Hepatocyte (in vitro differentiated cells): ENCODE data around the gene IL1RN. TPM values are rescaled to one million over a fixed set of nuclear protein-coding genes. Genes with fewer than 3 reads are reported as not detected.

Experiments
- DNase-seq: peaks from one replicate; pipeline ENCODE4 v3.0.0-alpha.2; 2016; ENCODE audit warnings: low spot score
- H2AFZ ChIP-seq: fragments of 200-600 bp; sonication (generic); 2 replicates; pipeline ENCODE4 v1.6.0; 2016; ENCODE audit warnings: antibody characterized with exemption, mild to moderate bottlenecking
- H3K27ac ChIP-seq: fragments of 200-600 bp; sonication (generic); 2 replicates; pipeline ENCODE4 v1.5.1; 2016; ENCODE audit warnings: mild to moderate bottlenecking
- H3K27me3 ChIP-seq: fragments of 200-600 bp; sonication (generic); 2 replicates; pipeline ENCODE4 v1.6.1; 2016
- H3K36me3 ChIP-seq: fragments of 200-600 bp; sonication (generic); replicated peaks from 2 replicates; pipeline ENCODE4 v1.5.1; 2016; ENCODE audit warnings: low read depth; ENCODE audit not compliant: insufficient read depth
- H3K4me1 ChIP-seq: fragments of 200-600 bp; sonication (generic); 2 replicates; pipeline ENCODE4 v1.5.1; 2016; ENCODE audit warnings: mild to moderate bottlenecking, moderate library complexity; ENCODE audit not compliant: insufficient read depth
- H3K4me2 ChIP-seq: fragments of 200-600 bp; sonication (generic); 2 replicates; pipeline ENCODE4 v1.6.0; 2016
- H3K4me3 ChIP-seq: fragments of 200-600 bp; sonication (generic); 2 replicates; pipeline ENCODE4 v1.5.1; 2016; ENCODE audit warnings: mild to moderate bottlenecking
- H3K79me2 ChIP-seq: fragments of 200-600 bp; sonication (generic); 2 replicates; pipeline ENCODE4 v1.6.0; 2017; ENCODE audit warnings: mild to moderate bottlenecking
- H3K9me2 ChIP-seq: fragments of 200-600 bp; sonication (generic); replicated peaks from 2 replicates; pipeline ENCODE4 v1.6.0; 2017; ENCODE audit warnings: mild to moderate bottlenecking; ENCODE audit not compliant: insufficient read depth
- H3K9me3 ChIP-seq: fragments of 200-600 bp; sonication (generic); 2 replicates; pipeline ENCODE4 v1.5.1; 2016; ENCODE audit warnings: low read depth, mild to moderate bottlenecking
- H4K20me1 ChIP-seq: fragments of 200-600 bp; sonication (generic); 2 replicates; pipeline ENCODE4 v1.6.0; 2016; ENCODE audit warnings: mild to moderate bottlenecking; ENCODE audit not compliant: insufficient read depth, poor library complexity, severe bottlenecking
- CTCF ChIP-seq: fragments of 200-600 bp; sonication (generic); IDR thresholded peaks from 2 replicates; pipeline ENCODE4 v1.5.1; 2016; ENCODE audit warnings: antibody characterized with exemption, mild to moderate bottlenecking; ENCODE audit not compliant: poor library complexity
- EZH2 ChIP-seq: fragments of 200-600 bp; sonication (generic); IDR thresholded peaks from 2 replicates; pipeline ENCODE4 v1.6.1; 2016; ENCODE audit warnings: antibody characterized with exemption, mild to moderate bottlenecking, borderline replicate concordance
- EZH2phosphoT487 ChIP-seq: fragments of 200-600 bp; sonication (generic); IDR thresholded peaks from one replicate; pipeline ENCODE4 v1.6.1; 2018; ENCODE audit warnings: antibody characterized with exemption, mild to moderate bottlenecking, low read depth, moderate library complexity; ENCODE audit not compliant: unreplicated experiment, severe bottlenecking
- WGBS: methylation state at CpG from one replicate; pipeline ENCODE4 v1.1.6; 2016; ENCODE audit warnings: low lambda C conversion rate; ENCODE audit errors: missing lambda C conversion rate; 5-methylcytosine and 5-hydroxymethylcytosine counted together
- polyA plus RNA-seq: library from polyadenylated mRNA; unstranded; fragments of >200 nt; fragmentation: Nextera tagmentation; extraction: Ambion mirVana; gene quantifications from 2 replicates; pipeline ENCODE4 v1.2.1, GENCODE V29; 2016
- total RNA-seq: library from RNA; depleted of rRNA; stranded (reverse); fragments of >200 nt; gene quantifications from 2 replicates; pipeline ENCODE4 v1.2.3, GENCODE V29; 2014

The IL1RN gene
- total and polyA plus RNA-seq, 2 experiments from 2014 or later, result 3.1 to 7.3 TPM

GRCh38 chr2:113134717-113135116, 7.3 kb downstream of the IL1RN start:
- H4K20me1 ChIP-seq, result no peaks in the 10 kb centered on the region
- H3K79me2 ChIP-seq, result no peaks in the 10 kb centered on the region
- no peaks in the 10 kb centered on the region for H3K36me3 ChIP-seq
- no peaks in the 10 kb centered on the region for H3K27me3 ChIP-seq
- H3K9me2 ChIP-seq, result no peaks in the 10 kb centered on the region
- H3K4me2 ChIP-seq, result no peak overlapping the region
- H3K9me3 ChIP-seq, result no peaks in the 10 kb centered on the region
- no peak for DNase-seq
- no peak overlapping the region for H3K4me3 ChIP-seq
- no peak overlapping the region for H3K27ac ChIP-seq
- TF ChIP-seq CTCF, result no peak
- TF ChIP-seq EZH2, result no peak
- TF ChIP-seq EZH2phosphoT487, result no peak
- no peak overlapping the region for H2AFZ ChIP-seq
- peaks cover 8% of the 10 kb centered on the region for H3K4me1 ChIP-seq

DNA sequence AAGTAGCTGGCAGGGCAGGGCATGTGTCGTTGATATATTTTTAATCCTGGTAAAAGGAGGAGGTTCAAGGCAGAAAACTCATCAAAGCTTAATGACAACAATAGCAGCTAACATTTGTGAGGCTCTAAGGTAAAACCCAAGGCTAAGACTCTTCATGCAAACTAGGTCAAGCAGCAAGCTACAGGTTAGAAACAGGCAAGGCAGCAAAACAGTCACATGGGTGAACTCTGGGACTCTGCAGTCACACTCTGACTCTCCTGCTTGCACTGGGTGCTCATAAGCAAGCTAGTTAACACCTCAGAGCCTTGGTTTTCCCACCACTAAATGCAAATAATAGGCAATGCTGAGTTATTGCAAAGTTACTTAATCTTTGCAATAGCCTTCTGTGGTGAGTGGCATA, 7.9 kb downstream of the IL1RN start:
- WGBS, result 97% methylated on average over 1 of the region's 1 CpG

DNA sequence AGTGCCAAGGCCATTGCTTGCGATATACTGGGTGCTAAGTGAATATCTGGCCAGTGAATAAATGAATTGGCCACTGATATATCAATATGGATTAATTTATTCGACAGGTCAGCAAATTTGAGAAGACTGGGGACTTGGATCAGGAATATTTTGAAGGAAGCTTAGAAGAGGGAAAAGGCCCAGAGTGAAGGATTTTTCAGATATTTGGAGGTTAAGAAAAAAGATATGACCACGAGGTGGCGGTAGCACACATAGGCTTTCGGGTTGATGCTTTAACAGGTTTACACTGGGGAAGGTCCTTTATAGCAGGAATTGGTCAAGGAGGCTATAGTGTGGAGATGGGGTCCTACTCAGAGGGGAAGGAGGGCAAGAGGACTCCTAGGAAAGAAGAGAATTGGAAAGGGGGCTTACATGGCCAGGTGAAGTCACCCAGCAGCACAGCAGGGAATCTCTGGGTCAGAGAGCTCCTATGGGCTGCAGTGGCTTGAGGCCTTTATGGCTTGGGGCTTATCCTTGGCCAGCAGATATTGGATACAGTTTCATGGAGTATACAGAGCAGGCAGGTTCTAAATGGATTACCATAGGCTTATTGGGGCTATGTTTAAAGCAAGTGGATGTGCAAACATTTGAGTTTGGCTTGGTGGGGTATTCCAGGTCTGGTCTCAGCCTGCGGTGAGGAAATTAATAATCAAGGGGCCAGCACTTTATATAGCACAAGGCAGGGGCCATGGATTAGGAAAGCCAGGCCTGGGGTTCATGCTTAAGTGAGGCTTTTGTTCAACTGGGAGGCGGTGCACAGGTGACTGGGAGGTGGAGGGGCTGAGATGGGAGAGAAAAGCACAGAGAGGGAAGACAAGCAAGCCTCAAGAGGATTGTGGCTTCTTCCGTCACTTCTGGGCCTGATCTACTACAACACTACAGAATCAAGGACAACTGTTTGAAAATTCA, 9.7 kb downstream of the IL1RN start:
- no peak overlapping the region for H3K4me3 ChIP-seq
- H3K4me2 ChIP-seq, result no peak overlapping the region
- no peak overlapping the region for H3K27ac ChIP-seq
- no peak for TF ChIP-seq EZH2phosphoT487
- peak; percentile 72 for TF ChIP-seq CTCF
- no peaks in the 10 kb centered on the region for H3K9me2 ChIP-seq
- WGBS, result 49% methylated on average over 8 of the region's 8 CpGs
- H3K36me3 ChIP-seq, result no peaks in the 10 kb centered on the region
- peak; percentile 73 for DNase-seq
- no peak overlapping the region for H2AFZ ChIP-seq
- H3K79me2 ChIP-seq, result no peaks in the 10 kb centered on the region
- H3K27me3 ChIP-seq, result no peaks in the 10 kb centered on the region
- peaks cover 9% of the 10 kb centered on the region for H3K4me1 ChIP-seq
- H4K20me1 ChIP-seq, result no peaks in the 10 kb centered on the region
- no peaks in the 10 kb centered on the region for H3K9me3 ChIP-seq

More for the DNA sequence above, 7.9 kb downstream of the IL1RN start:
- TF ChIP-seq CTCF (no peak), EZH2 (no peak), EZH2phosphoT487 (no peak)
- Histone ChIP-seq H3K4me3 (no peak overlapping the region), H3K4me1 (peaks cover 9% of the 10 kb centered on the region), H3K36me3 (no peaks in the 10 kb centered on the region), H3K9me2 (no peaks in the 10 kb centered on the region), H2AFZ (no peak overlapping the region), H3K27me3 (no peaks in the 10 kb centered on the region), H3K9me3 (no peaks in the 10 kb centered on the region), H3K79me2 (no peaks in the 10 kb centered on the region), H4K20me1 (no peaks in the 10 kb centered on the region), H3K4me2 (no peak overlapping the region), H3K27ac (no peak overlapping the region)
- DNase-seq, result no peak
